HepG2 (cell line): ENCODE results near the gene DOK5. TPM values are rescaled to one million over a fixed set of nuclear protein-coding genes. Genes with fewer than 3 reads are reported as not detected.

Source experiments
- ATAC-seq: fragments of 200-7000 bp; cut with Tn5 transposase; 3 replicates; pipeline ENCODE4 v1.9.1; 2020; ENCODE audit warnings: mild to moderate bottlenecking, moderate library complexity
- BruUV-seq: library from RNA; stranded (reverse); fragments of 400-500 nt; replicated peaks from 2 replicates; lab custom pipeline; 2021; lab: Mats Ljungman, UMichigan
- CTCF ChIA-PET: fragments of 300-600 bp; formaldehyde crosslinking; extraction: SDS; loops from one replicate; lab custom pipeline; 2021; ENCODE audit warnings: low total read pairs, inconsistent platforms, low intra/inter-chr PET ratio; lab: Yijun Ruan, JAX
- POLR2A ChIA-PET: fragments of 350-600 bp; sonication (Branson Sonifier 250); formaldehyde crosslinking; loops from one replicate; lab custom pipeline; 2020; ENCODE audit warnings: antibody characterized with exemption, inconsistent platforms; lab: Yijun Ruan, JAX
- DNase-seq: peaks from one replicate; pipeline ENCODE4 v3.0.0-alpha.2; 2015; ENCODE audit warnings: low spot score
- FAIRE-seq: peaks from 3 replicates; lab custom pipeline; 2011; peaks lifted over from hg19 to GRCh38; lab: Jason Lieb, UNC
- H2AFZ ChIP-seq: one replicate; pipeline ENCODE4 v1.6.1; 2011; ENCODE audit warnings: low read length, inconsistent platforms
- H3K27ac ChIP-seq: fragments of 300-600 bp; 3 replicates; pipeline ENCODE4 v1.8.0; 2011; ENCODE audit warnings: mixed run types, mild to moderate bottlenecking, mixed read lengths, low read length, inconsistent platforms; ENCODE audit not compliant: insufficient read depth; ENCODE audit errors: extremely low read length
- H3K27me3 ChIP-seq, 2 experiments: fragments of 200-600 bp in 1 of 2; 2 replicates in 1 of 2; 3 replicates in 1 of 2; pipeline versions ENCODE4 v1.6.0 to v1.8.0; 2011; ENCODE audit warnings: low read length in 2 of 2, mild to moderate bottlenecking in 2 of 2, moderate library complexity in 2 of 2, inconsistent platforms in 1 of 2; ENCODE audit not compliant: insufficient read depth in 2 of 2, control insufficient read depth in 1 of 2
- H3K36me3 ChIP-seq, 2 experiments: fragments of 200-600 bp in 1 of 2; replicated peaks in 1 of 2; 2 replicates in 1 of 2; 3 replicates in 1 of 2; pipeline versions ENCODE4 v1.5.1 to v1.8.0; 2011; ENCODE audit warnings: low read length in 2 of 2, inconsistent platforms in 1 of 2; ENCODE audit not compliant: insufficient read depth in 2 of 2, control insufficient read depth in 1 of 2
- H3K4me1 ChIP-seq: 2 replicates; pipeline ENCODE4 v1.5.1; 2012; ENCODE audit warnings: low read length, inconsistent platforms; ENCODE audit not compliant: insufficient read depth
- H3K4me2 ChIP-seq: 2 replicates; pipeline ENCODE4 v1.6.0; 2011; ENCODE audit warnings: low read depth, low read length, inconsistent platforms
- H3K4me3 ChIP-seq, 3 experiments: fragments of 200-600 bp in 1 of 3; sonication (generic), shearing (Covaris generic) in 1 of 3; replicated peaks in 1 of 3; 2 replicates each; pipeline ENCODE4 v1.5.1; 2011 to 2016; ENCODE audit warnings: low read length in 3 of 3, inconsistent platforms in 2 of 3, low read depth in 2 of 3, mild to moderate bottlenecking in 2 of 3, control low read depth in 1 of 3, mixed read lengths in 1 of 3; ENCODE audit not compliant: insufficient read depth in 1 of 3
- H3K79me2 ChIP-seq: one replicate; pipeline ENCODE4 v1.6.1; 2011; ENCODE audit warnings: low read length, inconsistent platforms; ENCODE audit not compliant: insufficient read depth
- H3K9ac ChIP-seq: 2 replicates; pipeline ENCODE4 v1.6.0; 2011; ENCODE audit warnings: mild to moderate bottlenecking, low read depth, low read length, inconsistent platforms; ENCODE audit not compliant: insufficient read depth
- H3K9me3 ChIP-seq: 2 replicates; pipeline ENCODE4 v1.5.1; 2012; ENCODE audit warnings: mild to moderate bottlenecking, low read length
- H4K20me1 ChIP-seq: 2 replicates; pipeline ENCODE4 v1.6.0; 2011; ENCODE audit warnings: inconsistent platforms, mild to moderate bottlenecking, low read length, moderate library complexity; ENCODE audit not compliant: insufficient read depth
- CREM ChIP-seq, 2 experiments: sonication (generic) in 1 of 2; formaldehyde crosslinking in 1 of 2; IDR thresholded peaks; 2 replicates each; pipeline versions ENCODE4 v1.4.0 to v1.6.1; 2016 to 2020; ENCODE audit warnings: antibody characterized with exemption in 1 of 2, mild to moderate bottlenecking in 1 of 2, missing genetic modification reagents in 1 of 2
- IKZF1 ChIP-seq: fragments of 450-650 bp; IDR thresholded peaks from 2 replicates; pipeline ENCODE4 v1.7.1; 2016
- KLF9 ChIP-seq: IDR thresholded peaks from 2 replicates; pipeline ENCODE4 v1.6.1; 2016; ENCODE audit warnings: low read depth
- MEIS2 ChIP-seq: sonication (generic); formaldehyde crosslinking; IDR thresholded peaks from 2 replicates; pipeline ENCODE4 v1.9.0; 2021; ENCODE audit warnings: mild to moderate bottlenecking, missing genetic modification reagents
- ZNF33B ChIP-seq: sonication (generic); formaldehyde crosslinking; IDR thresholded peaks from 2 replicates; pipeline ENCODE4 v1.5.1; 2020; ENCODE audit warnings: mild to moderate bottlenecking, missing genetic modification reagents
- ZNF746 ChIP-seq: sonication (generic); formaldehyde crosslinking; IDR thresholded peaks from 2 replicates; pipeline ENCODE4 v1.8.0; 2022; ENCODE audit warnings: mild to moderate bottlenecking, missing genetic modification reagents
- WGBS: methylation state at CpG from one replicate; pipeline ENCODE4 v1.1.6; 2017; ENCODE audit warnings: low lambda C conversion rate; 5-methylcytosine and 5-hydroxymethylcytosine counted together
- in situ Hi-C: cut with HindIII; loops from 2 replicates; pipeline ENCODE4 v1.10.0; 2017; ENCODE audit warnings: low pct_unique_long_range_greater_than_20kb; ENCODE audit not compliant: extremely low pct_ligation_motif_present
- intact Hi-C: fragments of 100-400 bp; cut with micrococcal nuclease; formaldehyde crosslinking; loops from one replicate; pipeline ENCODE4 v1.10.0; 2022; ENCODE audit not compliant: unreplicated experiment
- polyA plus RNA-seq, 8 experiments: library from polyadenylated mRNA; depleted of rRNA in 3 of 8; stranded (reverse) in 7 of 8; unstranded in 1 of 8; fragments of >200 nt; fragmentation: Illumina TruSeq in 4 of 8; extraction: Trizol in 4 of 8; gene quantifications; 2 replicates each; pipeline versions ENCODE4 v1.2.1 to v1.2.3, GENCODE V29; 2011 to 2016; ENCODE audit warnings: low read depth in 4 of 8, missing spikeins in 1 of 8, mixed read lengths in 1 of 8; ENCODE audit not compliant: insufficient read depth in 1 of 8
- total RNA-seq, 5 experiments: library from RNA; depleted of rRNA; stranded (reverse); fragments of >200 nt; fragmentation: Illumina TruSeq; extraction: Trizol; gene quantifications; 2 replicates each; pipeline ENCODE4 v1.2.3, GENCODE V29; 2016; ENCODE audit warnings: low read depth in 1 of 5
- TF ChIP-seq, protein P1 (sequence below): sonication (generic); formaldehyde crosslinking; IDR thresholded peaks from 2 replicates; pipeline ENCODE4 v1.8.0; 2022; ENCODE audit warnings: missing genetic modification reagents, low read depth, mild to moderate bottlenecking, borderline replicate concordance
- TF ChIP-seq, protein P2 (sequence below): sonication (generic); formaldehyde crosslinking; IDR thresholded peaks from 2 replicates; pipeline ENCODE4 v1.4.0; 2020; ENCODE audit warnings: missing genetic modification reagents; ENCODE audit errors: not compliant biosample characterization
- TF ChIP-seq, protein P3 (sequence below): sonication (generic); formaldehyde crosslinking; IDR thresholded peaks from 2 replicates; pipeline ENCODE4 v1.4.0; 2020; ENCODE audit warnings: missing genetic modification reagents
- TF ChIP-seq, protein P4 (sequence below): sonication (generic); formaldehyde crosslinking; IDR thresholded peaks from 2 replicates; pipeline ENCODE4 v1.4.0; 2020; ENCODE audit warnings: mild to moderate bottlenecking, missing genetic modification reagents
- TF ChIP-seq, protein P5 (sequence below): sonication (generic); formaldehyde crosslinking; IDR thresholded peaks from 2 replicates; pipeline ENCODE4 v1.4.0; 2020; ENCODE audit warnings: mild to moderate bottlenecking, missing genetic modification reagents

The DOK5 gene
- total and polyA plus RNA-seq, 2 of the 13 experiments (the other 11 are each of a cell fraction or from before 2014, with no cell fraction given): not detected

DNA sequence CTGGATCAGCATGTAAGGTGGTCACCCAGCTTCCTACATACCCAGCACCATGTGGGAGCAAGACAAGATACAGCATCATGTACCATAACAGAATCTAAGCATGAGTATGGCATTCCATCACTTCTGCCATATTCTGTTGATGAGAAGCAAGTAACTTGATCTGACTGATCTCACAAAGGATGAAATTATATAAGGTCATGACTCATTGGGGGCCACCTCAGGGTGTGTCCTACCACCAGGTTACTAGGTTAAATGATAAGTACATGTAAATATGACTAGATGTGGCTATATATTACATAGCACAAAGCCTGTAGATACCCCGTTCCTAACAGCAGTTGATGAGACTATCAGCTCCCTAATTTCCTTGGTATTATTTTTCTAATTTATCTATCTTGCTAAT is 213.1 kb downstream of the DOK5 start:
- ChIA-PET CTCF (no interaction called here), POLR2A (no interaction called here)
- FAIRE-seq (no peak), ATAC-seq (no peak), DNase-seq (no peak)
- no peaks in the 10 kb centered on the region for H3K9me3 ChIP-seq
- H3K9ac ChIP-seq: no peak overlapping the region
- 0% methylated on average over 1 of the region's 1 CpG for WGBS
- H3K27me3 ChIP-seq: no peaks in the 10 kb centered on the region; a peak in 1 of 5 replicates
- 0 out of 2 replicates have a peak, but pooled peaks cover 2% of the 10 kb centered on the region for H4K20me1 ChIP-seq
- no peak overlapping the region for H3K4me3 ChIP-seq
- no TSS peak for BruUV-seq
- in situ Hi-C loops (loop anchor here (10.0 kb wide), 1 partner anchor 1646 kb away; no protein-coding TSS in a partner anchor), intact Hi-C loops (no loop called here)
- no peak overlapping the region for H3K4me2 ChIP-seq
- no peaks in the 10 kb centered on the region for H3K4me1 ChIP-seq
- no peak overlapping the region for H2AFZ ChIP-seq
- H3K36me3 ChIP-seq: no peaks in the 10 kb centered on the region
- no peak overlapping the region for H3K27ac ChIP-seq
- TF ChIP-seq MEIS2 (no peak), ZNF746 (CRISPR knock-in tag) (no peak), CREM (IDR thresholded peaks at IDR 0.05) (no peak), CREM (CRISPR knock-in tag; IDR thresholded peaks at IDR 0.05) (no peak), ZNF33B (no peak), KLF9 (CRISPR knock-in tag) (no peak), IKZF1 (no peak)
- TF ChIP-seq, protein P1, sequence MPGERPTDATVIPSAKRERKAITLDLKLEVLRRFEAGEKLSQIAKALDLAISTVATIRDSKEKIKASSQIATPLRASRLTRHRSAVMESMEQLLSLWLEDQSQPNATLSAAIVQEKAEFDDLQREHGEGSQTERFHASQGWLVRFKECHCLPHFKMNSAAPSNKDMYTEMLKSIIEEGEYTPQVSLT (CRISPR knock-in tag): no peak
- TF ChIP-seq, protein P2, sequence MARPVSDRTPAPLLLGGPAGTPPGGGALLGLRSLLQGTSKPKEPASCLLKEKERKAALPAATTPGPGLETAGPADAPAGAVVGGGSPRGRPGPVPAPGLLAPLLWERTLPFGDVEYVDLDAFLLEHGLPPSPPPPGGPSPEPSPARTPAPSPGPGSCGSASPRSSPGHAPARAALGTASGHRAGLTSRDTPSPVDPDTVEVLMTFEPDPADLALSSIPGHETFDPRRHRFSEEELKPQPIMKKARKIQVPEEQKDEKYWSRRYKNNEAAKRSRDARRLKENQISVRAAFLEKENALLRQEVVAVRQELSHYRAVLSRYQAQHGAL: no peak
- TF ChIP-seq, protein P3, sequence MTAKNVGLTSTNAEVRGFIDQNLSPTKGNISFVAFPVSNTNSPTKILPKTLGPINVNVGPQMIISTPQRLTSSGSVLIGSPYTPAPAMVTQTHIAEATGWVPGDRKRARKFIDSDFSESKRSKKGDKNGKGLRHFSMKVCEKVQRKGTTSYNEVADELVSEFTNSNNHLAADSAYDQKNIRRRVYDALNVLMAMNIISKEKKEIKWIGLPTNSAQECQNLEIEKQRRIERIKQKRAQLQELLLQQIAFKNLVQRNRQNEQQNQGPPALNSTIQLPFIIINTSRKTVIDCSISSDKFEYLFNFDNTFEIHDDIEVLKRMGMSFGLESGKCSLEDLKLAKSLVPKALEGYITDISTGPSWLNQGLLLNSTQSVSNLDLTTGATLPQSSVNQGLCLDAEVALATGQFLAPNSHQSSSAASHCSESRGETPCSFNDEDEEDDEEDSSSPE (CRISPR knock-in tag): no peak
- TF ChIP-seq, protein P4, sequence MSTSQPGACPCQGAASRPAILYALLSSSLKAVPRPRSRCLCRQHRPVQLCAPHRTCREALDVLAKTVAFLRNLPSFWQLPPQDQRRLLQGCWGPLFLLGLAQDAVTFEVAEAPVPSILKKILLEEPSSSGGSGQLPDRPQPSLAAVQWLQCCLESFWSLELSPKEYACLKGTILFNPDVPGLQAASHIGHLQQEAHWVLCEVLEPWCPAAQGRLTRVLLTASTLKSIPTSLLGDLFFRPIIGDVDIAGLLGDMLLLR (CRISPR knock-in tag): no peak
- TF ChIP-seq, protein P5, sequence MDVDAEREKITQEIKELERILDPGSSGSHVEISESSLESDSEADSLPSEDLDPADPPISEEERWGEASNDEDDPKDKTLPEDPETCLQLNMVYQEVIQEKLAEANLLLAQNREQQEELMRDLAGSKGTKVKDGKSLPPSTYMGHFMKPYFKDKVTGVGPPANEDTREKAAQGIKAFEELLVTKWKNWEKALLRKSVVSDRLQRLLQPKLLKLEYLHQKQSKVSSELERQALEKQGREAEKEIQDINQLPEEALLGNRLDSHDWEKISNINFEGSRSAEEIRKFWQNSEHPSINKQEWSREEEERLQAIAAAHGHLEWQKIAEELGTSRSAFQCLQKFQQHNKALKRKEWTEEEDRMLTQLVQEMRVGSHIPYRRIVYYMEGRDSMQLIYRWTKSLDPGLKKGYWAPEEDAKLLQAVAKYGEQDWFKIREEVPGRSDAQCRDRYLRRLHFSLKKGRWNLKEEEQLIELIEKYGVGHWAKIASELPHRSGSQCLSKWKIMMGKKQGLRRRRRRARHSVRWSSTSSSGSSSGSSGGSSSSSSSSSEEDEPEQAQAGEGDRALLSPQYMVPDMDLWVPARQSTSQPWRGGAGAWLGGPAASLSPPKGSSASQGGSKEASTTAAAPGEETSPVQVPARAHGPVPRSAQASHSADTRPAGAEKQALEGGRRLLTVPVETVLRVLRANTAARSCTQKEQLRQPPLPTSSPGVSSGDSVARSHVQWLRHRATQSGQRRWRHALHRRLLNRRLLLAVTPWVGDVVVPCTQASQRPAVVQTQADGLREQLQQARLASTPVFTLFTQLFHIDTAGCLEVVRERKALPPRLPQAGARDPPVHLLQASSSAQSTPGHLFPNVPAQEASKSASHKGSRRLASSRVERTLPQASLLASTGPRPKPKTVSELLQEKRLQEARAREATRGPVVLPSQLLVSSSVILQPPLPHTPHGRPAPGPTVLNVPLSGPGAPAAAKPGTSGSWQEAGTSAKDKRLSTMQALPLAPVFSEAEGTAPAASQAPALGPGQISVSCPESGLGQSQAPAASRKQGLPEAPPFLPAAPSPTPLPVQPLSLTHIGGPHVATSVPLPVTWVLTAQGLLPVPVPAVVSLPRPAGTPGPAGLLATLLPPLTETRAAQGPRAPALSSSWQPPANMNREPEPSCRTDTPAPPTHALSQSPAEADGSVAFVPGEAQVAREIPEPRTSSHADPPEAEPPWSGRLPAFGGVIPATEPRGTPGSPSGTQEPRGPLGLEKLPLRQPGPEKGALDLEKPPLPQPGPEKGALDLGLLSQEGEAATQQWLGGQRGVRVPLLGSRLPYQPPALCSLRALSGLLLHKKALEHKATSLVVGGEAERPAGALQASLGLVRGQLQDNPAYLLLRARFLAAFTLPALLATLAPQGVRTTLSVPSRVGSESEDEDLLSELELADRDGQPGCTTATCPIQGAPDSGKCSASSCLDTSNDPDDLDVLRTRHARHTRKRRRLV: no peak
- no peaks in the 10 kb centered on the region for H3K79me2 ChIP-seq
